Mesodermal cell (in vitro differentiated cells): ENCODE measurements around the gene EPB41. TPM values are rescaled to one million over a fixed set of nuclear protein-coding genes. Genes with fewer than 3 reads are reported as not detected.
"Not testable (repeated sequence)": the region's sequence is repeated elsewhere in the genome, so short reads cannot be mapped to it uniquely, and the experiment has no call there.

Experiments used
- H3K27ac ChIP-seq: 2 replicates; pipeline ENCODE4 v1.7.0; 2013; ENCODE audit warnings: mild to moderate bottlenecking, low read depth, low read length, moderate library complexity; ENCODE audit not compliant: severe bottlenecking
- H3K36me3 ChIP-seq: 2 replicates; pipeline ENCODE4 v1.7.1; 2013; ENCODE audit warnings: mild to moderate bottlenecking, low read length, moderate library complexity; ENCODE audit not compliant: control insufficient read depth, insufficient read depth
- H3K4me1 ChIP-seq: one replicate; pipeline ENCODE4 v1.7.1; 2013; ENCODE audit warnings: mild to moderate bottlenecking, low read length; ENCODE audit not compliant: insufficient read depth, control insufficient read depth, poor library complexity, severe bottlenecking
- H3K4me3 ChIP-seq: 2 replicates; pipeline ENCODE4 v1.7.0; 2013; ENCODE audit warnings: low read length, control low read depth, mild to moderate bottlenecking; ENCODE audit not compliant: insufficient read depth, poor library complexity, severe bottlenecking; ENCODE audit errors: extremely low read depth
- H3K9me3 ChIP-seq: 2 replicates; pipeline ENCODE4 v1.7.1; 2013; ENCODE audit warnings: mild to moderate bottlenecking, low read length, moderate library complexity; ENCODE audit not compliant: control insufficient read depth
- WGBS, 2 experiments: methylation state at CpG; one replicate each; pipeline ENCODE4 v1.1.5; 2013; ENCODE audit warnings: missing lambda C conversion rate in 2 of 2; ENCODE audit not compliant: insufficient coverage in 2 of 2; 5-methylcytosine and 5-hydroxymethylcytosine counted together
- polyA plus RNA-seq, 2 experiments: library from polyadenylated mRNA; stranded (reverse); fragments of 50-300 nt; gene quantifications; one replicate each; pipeline ENCODE4 v1.2.3, GENCODE V29; 2013

Gene EPB41
- 41.4 TPM for polyA plus RNA-seq (2013, experiment 1 of 2)
- polyA plus RNA-seq (2013, experiment 2 of 2): 40.1 TPM

DNA sequence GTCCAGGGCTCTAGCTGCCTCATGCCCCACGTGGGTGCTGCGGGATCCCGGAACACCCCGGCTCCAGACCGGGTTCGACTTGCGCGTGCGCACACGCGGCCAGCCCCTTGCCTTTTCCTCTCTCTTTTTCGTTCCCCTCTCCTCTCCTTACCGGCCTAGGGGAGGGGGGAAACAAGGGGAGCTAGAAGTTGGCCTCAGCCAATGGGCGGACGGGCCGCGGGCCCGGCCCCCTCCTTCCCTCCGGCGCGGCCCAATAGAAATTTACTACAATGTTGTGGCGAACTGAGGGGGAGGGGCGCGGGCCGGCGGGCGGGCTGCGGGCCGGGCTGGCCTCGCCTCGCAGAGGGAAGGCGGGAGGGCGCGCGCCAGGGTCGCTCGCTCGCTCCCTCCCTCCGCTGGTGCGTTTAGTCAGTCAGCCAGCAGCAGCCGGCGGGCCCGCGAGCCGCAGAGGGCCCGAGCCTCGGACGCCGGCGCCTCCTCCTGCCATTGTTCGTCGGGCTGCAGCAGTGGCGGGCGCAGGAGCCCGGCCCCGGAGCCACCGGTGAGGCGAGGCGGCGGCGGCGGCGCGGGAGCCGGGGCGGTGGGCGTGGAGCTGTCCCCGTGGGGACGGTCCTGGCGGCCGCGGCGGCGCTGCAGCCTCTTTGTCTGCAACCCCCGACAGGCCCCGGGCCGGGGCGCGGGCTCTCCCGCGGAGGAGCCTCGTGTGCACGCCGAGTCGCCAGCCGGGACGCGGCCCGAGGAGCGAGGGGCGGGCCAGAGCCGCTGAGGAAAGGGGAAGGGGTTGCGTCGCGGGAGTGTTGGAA lies at the start of gene EPB41:
TSS of gene EPB41 (plus strand) at position 342 of the 803 bp plus-strand sequence. CDS start 72,869 bp downstream, outside the sequence.
- H3K27ac ChIP-seq: peak within 1 kb of the TSS; percentile 92
- WGBS, 2 experiments: 0% methylated on average over 53 to 60 of the region's 95 CpGs

DNA sequence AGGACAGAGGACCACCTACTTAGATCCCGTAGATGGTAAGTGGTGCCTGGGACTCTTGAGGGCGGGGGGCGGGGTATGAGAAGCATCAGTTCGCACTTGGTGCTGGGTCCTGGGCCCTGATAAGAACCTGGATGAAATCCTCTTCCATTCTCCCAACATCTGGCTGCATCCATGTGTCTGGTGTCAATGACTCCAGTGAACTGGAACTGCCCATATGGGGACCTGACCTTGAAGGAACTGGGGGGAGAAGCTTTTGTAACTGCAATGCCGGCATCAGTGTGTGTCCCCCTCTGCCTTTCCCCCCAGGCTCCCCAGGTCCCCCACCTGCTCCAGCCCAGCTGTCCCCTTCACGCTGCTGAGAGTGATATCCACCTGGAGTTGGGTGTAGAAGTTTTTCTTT lies 49.7 kb upstream of the EPB41 start:
- 85 to 95% methylated on average over 4 of the region's 6 CpGs for whole genome bisulfite sequencing, 2 experiments
- Histone ChIP-seq H3K4me1 (no peaks in the 10 kb centered on the region), H3K9me3 (no peaks in the 10 kb centered on the region), H3K27ac (no peak overlapping the region), H3K4me3 (no peak overlapping the region), H3K36me3 (no peaks in the 10 kb centered on the region)

More for the DNA sequence above, at the start of gene EPB41:
- Histone ChIP-seq H3K4me1 (peaks cover 11% of the 10 kb centered on the region), H3K4me3 (peak within 1 kb of the TSS; percentile 63), H3K36me3 (no peaks in the 10 kb centered on the region), H3K9me3 (no peaks in the 10 kb centered on the region)

DNA sequence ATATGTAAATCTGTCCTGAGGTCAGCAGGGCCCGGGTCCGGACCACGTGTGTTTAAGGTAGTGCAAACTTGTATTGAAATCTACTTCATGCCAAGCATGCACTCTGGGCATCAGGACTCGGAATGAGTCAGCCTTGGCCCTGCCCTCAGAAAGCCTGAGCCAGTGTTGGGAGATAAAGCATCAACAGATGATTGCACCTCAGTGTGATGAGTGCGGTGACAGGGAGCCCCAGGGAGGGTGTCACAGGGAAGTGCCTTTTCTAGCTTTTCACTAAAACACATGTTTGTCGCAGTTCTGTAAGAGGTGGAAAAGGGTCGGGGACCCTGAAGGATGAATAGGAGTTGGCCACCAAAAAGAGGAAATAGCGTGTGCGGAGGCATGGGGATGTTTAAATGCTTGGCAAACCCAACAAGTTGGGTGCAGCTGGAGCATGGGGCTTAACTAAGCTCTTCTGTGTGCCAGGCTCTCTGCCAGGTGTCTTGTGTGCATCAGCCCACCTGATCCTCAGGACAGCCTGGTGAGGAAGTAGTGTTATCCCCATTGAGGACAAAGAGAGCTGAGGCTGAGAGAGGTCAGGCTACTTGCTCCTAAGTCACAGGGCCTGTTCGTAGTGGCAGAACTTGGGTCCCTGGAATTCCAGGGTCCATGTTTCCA lies 48.2 kb upstream of the EPB41 start:
- Histone ChIP-seq H3K4me3 (no peak overlapping the region), H3K4me1 (no peaks in the 10 kb centered on the region)
- WGBS, 2 experiments: 83 to 87% methylated on average over 9 of the region's 10 CpGs

DNA sequence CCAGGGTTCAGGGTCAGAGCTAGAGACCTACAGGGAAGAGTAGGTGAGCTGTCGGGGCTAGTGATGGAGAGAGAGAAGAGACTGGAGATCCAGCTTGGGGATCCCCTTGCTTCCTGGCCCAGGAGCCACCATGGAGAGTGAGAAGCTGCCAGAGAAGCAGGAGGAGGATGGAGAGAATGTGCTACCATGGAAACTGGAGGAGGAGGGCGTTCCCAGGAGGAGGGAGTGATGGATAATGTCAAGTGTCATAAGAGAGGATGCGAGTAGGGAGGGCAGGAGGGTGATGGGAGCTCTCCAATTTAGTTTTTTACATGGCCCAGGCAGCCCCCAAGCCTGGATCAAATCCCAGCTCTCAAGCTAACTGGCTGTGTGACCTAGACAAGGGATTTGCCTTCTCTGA lies 46.5 kb upstream of the EPB41 start:
- Histone ChIP-seq H3K4me3 (no peak overlapping the region), H3K9me3 (no peaks in the 10 kb centered on the region), H3K4me1 (no peaks in the 10 kb centered on the region), H3K36me3 (no peaks in the 10 kb centered on the region), H3K27ac (no peak overlapping the region)
- WGBS, 2 experiments: 84 to 91% methylated on average over 2 to 3 of the region's 3 CpGs

More for the DNA sequence above, 48.2 kb upstream of the EPB41 start:
- H3K36me3 ChIP-seq: no peaks in the 10 kb centered on the region
- H3K9me3 ChIP-seq: no peaks in the 10 kb centered on the region
- no peak overlapping the region for H3K27ac ChIP-seq

DNA sequence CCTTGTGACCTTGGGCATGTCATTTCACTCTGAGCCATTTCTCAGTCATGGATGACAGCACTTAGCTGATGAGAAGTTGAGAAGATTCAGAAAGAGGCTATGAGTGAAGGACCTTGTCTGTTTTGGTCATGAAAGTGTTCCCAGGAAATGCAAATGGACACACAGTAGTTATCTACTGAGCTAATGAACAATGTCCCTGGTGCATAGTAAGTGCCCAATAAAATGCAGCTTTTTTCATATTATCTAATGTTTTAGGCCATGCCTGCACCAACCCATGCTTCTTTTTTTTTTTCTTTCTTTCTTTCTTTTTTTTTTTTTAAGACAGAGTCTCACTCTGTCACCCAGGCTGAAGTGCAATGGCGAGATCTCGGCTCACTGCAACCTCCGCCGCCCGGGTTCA lies 44.4 kb upstream of the EPB41 start:
- Histone ChIP-seq H3K4me1 (no peaks in the 10 kb centered on the region), H3K27ac (no peak overlapping the region), H3K36me3 (no peaks in the 10 kb centered on the region), H3K9me3 (no peaks in the 10 kb centered on the region), H3K4me3 (no peak overlapping the region)
- 97% methylated on average over 5 of the region's 5 CpGs for WGBS, 2 experiments

DNA sequence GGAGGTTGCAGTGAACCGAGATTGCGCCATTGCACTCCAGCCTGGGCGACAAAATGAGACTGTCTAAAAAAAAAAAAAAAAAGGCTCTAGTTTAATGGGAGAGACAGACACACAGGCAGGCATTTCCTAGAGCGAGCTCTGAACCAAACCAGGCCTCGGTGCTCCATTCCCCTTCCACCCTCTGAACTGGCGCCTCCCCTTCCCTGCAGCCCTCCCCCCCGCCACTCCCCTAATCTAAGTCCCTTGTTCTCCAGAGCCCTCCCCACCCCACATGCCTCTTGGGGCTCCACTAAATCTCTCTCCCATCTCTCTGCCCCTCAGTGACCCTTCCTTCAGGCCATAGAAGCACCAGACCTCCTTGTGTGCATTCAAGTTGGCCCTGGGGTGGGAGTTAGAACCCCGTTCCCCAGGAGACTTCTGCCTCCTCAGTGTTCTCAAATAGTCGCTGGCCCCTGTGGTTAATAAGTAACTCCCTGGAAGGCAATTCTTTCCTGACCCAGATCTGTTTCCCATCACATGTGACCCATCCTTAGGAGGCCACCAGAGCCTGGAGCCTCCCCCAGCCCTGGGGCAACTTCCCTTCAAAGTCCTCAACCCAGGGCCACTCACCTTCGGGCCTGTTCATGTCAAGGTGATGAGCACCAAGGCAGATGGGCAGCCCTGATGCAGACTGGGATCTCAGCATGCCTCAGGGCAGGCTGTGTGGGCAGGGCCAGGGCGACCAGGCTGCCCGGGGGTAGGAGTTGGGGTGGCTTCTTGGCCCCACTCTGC lies 42.6 kb upstream of the EPB41 start:
- 90 to 92% methylated on average over 8 to 9 of the region's 12 CpGs for WGBS, 2 experiments
- Histone ChIP-seq H3K9me3 (no peaks in the 10 kb centered on the region), H3K4me1 (no peaks in the 10 kb centered on the region), H3K27ac (no peak overlapping the region), H3K4me3 (no peak overlapping the region), H3K36me3 (no peaks in the 10 kb centered on the region)

DNA sequence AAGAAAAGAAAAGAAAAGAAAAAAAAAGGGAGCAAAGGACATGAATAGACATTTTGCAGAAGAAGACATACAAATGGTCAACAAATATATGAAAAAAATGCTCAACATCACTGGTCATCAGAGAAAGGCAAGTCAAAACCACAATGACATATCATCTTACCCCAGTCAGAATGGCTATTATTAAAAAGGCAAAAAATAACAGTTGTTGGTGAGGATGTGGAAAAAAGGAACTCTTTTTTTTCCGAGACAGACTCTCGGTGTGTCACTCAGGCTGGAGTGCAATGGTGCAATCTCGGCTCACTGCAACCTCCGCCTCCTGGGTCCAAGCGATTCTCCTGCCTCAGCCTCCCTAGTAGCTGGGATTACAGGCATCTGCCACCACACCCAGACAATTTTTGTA lies 39.2 kb upstream of the EPB41 start:
- H3K4me3 ChIP-seq, H3K36me3 ChIP-seq, H3K9me3 ChIP-seq, H3K27ac ChIP-seq, H3K4me1 ChIP-seq: not testable (repeated sequence)
- 89 to 93% methylated on average over 3 to 5 of the region's 5 CpGs for WGBS, 2 experiments

DNA sequence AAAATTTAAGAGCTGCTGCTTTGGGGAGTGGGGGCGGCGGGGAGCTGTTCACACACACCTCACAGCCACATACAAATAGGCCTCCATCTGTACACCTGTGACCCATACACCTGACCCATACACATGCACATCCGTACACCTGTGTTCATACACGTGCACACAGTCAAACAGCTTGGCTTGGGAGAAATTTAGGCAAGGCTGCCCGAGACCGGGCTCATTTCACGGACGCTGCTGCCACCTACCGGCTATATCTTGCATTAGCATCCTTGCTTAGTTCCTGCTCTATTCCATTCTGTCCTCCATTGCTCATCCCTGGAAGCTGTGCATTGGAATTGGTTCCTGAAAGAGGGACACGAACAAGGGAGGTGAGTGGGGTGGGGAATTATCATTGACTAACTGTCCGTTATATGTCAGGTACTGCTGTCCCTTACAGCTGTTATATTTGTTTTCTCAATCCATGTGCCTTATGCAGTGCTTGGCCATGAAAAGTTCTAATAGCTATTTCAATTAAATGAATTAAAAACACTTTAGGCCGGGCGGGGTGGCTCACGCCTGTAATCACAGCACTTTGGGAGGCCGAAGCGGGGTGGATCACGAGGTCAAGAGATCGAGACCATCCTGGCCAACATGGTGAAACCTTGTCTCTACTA lies 37.1 kb upstream of the EPB41 start:
- no peak overlapping the region for H3K27ac ChIP-seq

DNA sequence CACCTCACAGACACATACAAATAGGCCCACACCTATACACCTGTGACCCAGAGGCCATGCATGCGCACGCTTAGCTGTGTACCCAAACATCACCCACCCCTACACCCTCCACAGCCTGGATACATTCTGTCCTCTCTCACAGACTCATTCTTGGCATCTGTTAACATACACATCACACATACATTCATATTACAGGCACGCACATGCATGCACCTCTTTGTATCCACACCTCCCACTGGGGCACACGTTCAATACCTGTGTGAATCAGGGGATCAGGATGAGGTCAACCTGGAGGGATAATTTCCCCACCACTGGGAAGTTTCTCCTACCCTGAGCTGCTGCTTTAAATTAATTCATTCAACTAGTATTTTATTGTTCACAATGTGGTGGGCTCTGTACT lies 35.6 kb upstream of the EPB41 start:
- Histone ChIP-seq H3K4me1 (peaks cover 7% of the 10 kb centered on the region), H3K4me3 (no peak overlapping the region), H3K36me3 (no peaks in the 10 kb centered on the region), H3K27ac (no peak overlapping the region), H3K9me3 (no peaks in the 10 kb centered on the region)
- WGBS, 2 experiments: 88 to 97% methylated on average over 2 to 4 of the region's 4 CpGs

More for the DNA sequence above, 37.1 kb upstream of the EPB41 start:
- no peaks in the 10 kb centered on the region for H3K36me3 ChIP-seq
- 24 to 40% methylated on average over 14 to 16 of the region's 18 CpGs for WGBS, 2 experiments
- H3K4me1 ChIP-seq: no peaks in the 10 kb centered on the region
- no peak overlapping the region for H3K4me3 ChIP-seq
- no peaks in the 10 kb centered on the region for H3K9me3 ChIP-seq

DNA sequence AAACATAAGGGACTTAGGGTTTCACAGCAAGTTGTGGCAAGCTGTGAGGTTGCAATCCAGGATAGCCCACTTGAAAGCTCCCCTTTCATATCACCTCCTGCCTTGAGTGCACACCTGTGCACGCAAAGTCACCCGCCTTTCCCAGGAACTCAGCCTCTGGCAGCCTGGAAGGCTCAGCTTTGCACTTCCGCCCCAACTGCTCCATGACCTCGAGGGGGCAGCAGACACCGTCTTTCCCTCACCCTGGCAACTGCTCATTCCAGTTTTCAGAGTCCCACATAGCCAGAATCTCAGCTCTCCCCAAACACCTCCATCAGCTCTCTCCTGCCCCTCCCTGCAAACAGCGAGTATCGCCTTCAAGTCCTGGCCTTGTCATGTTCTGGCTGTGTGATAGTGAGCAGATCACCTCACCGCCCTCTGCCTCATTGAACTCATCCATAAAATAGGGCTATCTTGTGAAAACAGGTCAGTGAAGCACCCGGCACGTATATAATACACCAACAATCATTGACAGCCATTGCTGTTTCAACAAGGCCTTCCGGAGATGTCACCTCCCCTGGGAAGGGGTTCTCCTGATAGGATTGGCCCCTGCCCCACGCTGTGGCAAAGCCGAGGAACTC lies 32.2 kb upstream of the EPB41 start:
- H3K4me1 ChIP-seq: peaks cover 17% of the 10 kb centered on the region
- H3K9me3 ChIP-seq: no peaks in the 10 kb centered on the region
- 31 to 43% methylated on average over 11 to 13 of the region's 13 CpGs for WGBS, 2 experiments
- H3K4me3 ChIP-seq: no peak overlapping the region
- H3K36me3 ChIP-seq: no peaks in the 10 kb centered on the region
- no peak overlapping the region for H3K27ac ChIP-seq
